Sigmoid colon (tissue), 7 donors: Measurements from ENCODE around the gene PPP6R3. TPM values are rescaled to one million over a fixed set of nuclear protein-coding genes. Genes with fewer than 3 reads are reported as not detected.

ENCODE experiments used
- DNase-seq: peaks from one replicate; pipeline ENCODE4 v3.0.0-alpha.2; 2019
- H3K27ac ChIP-seq, 4 donors: fragments of 200-600 bp; sonication (generic); one replicate each; pipeline ENCODE4 v1.5.1; 2016 to 2019; ENCODE audit warnings: mild to moderate bottlenecking in 1 of 4
- H3K27me3 ChIP-seq, 3 donors: fragments of 200-600 bp; sonication (generic); one replicate each; pipeline ENCODE4 v1.5.1; 2019; ENCODE audit warnings: mild to moderate bottlenecking in 1 of 3
- H3K36me3 ChIP-seq, 4 donors: fragments of 200-600 bp; sonication (generic); one replicate each; pipeline ENCODE4 v1.5.1; 2016 to 2019
- H3K4me1 ChIP-seq, 4 donors: fragments of 200-600 bp; sonication (generic); one replicate each; pipeline ENCODE4 v1.5.1; 2017 to 2019
- H3K4me3 ChIP-seq, 4 donors: fragments of 200-600 bp; sonication (generic); one replicate each; pipeline ENCODE4 v1.5.1; 2017 to 2019; ENCODE audit warnings: mild to moderate bottlenecking in 2 of 4, moderate library complexity in 1 of 4
- H3K9me3 ChIP-seq, 4 donors: fragments of 200-600 bp in 3 of 4; sonication (generic) in 3 of 4; one replicate each; pipeline versions ENCODE4 v1.5.1 to v1.6.1; 2013 to 2019
- CTCF ChIP-seq, 4 experiments: fragments of 450-650 bp in 3 of 4; fragments of 200-600 bp in 1 of 4; IDR thresholded peaks; one replicate each; pipeline ENCODE4 v1.5.1; 2016 to 2019; ENCODE audit warnings: antibody characterized with exemption in 4 of 4, mild to moderate bottlenecking in 3 of 4, moderate library complexity in 2 of 4
- EP300 ChIP-seq, 4 donors: sonication (generic); formaldehyde crosslinking; IDR thresholded peaks; one replicate each; pipeline ENCODE4 v1.6.1; 2017; ENCODE audit warnings: antibody characterized with exemption in 4 of 4
- POLR2A ChIP-seq, 2 donors: fragments of 450-650 bp; IDR thresholded peaks; one replicate each; pipeline ENCODE4 v1.6.1; 2016; ENCODE audit warnings: antibody characterized with exemption in 2 of 2, mild to moderate bottlenecking in 2 of 2, moderate library complexity in 2 of 2
- POLR2AphosphoS5 ChIP-seq, 4 donors: sonication (generic); formaldehyde crosslinking; IDR thresholded peaks; one replicate each; pipeline ENCODE4 v1.6.1; 2017; ENCODE audit warnings: antibody characterized with exemption in 4 of 4
- WGBS, 2 donors: extraction: QIAGEN DNeasy Blood & Tissue Kit; methylation state at CpG; one replicate each; pipeline ENCODE4 v1.1.7; 2013; 5-methylcytosine and 5-hydroxymethylcytosine counted together
- intact Hi-C: fragments of 100-400 bp; cut with DNase I; formaldehyde crosslinking; loops from one replicate; pipeline ENCODE4 v1.15.1; 2023
- polyA plus RNA-seq, 3 donors: library from polyadenylated mRNA; stranded (reverse); fragments of 200-250 nt; gene quantifications; one replicate each; pipeline ENCODE4 v1.2.3, GENCODE V29; 2013
- total RNA-seq, 4 donors: library from RNA; depleted of rRNA; stranded (reverse); fragments of >200 nt; gene quantifications; one replicate each; pipeline ENCODE4 v1.1.0, GENCODE V29; 2016
- donor health status: healthy with polysubstance abuse.
- donor health status: Bipolar disorder and iron deficiency.
- donor health status: healthy.

Gene PPP6R3
- total and polyA plus RNA-seq, 7 donors, result 24.0 to 157 (median 133) TPM

GRCh38 chr11:68506908-68507307, 46.4 kb downstream of the PPP6R3 start:
- Histone ChIP-seq H3K4me3 (no peak overlapping the region), H3K4me1 (peaks cover 5 to 99% (median 92%) of the 10 kb centered on the region in 4 donors), H3K27ac (peak overlapping the region in 2 of 4 donors; percentile 7 to 73), H3K36me3 (no peaks in the 10 kb centered on the region), H3K27me3 (no peaks in the 10 kb centered on the region), H3K9me3 (no peaks in the 10 kb centered on the region)
- intact Hi-C loops, result loop anchor here (5.0 kb wide), 1 partner anchor 45 kb away; the partner anchor contains the start of gene PPP6R3
- no peak for DNase-seq
- TF ChIP-seq POLR2A (IDR thresholded peaks at IDR 0.05) (no peak), POLR2AphosphoS5 (IDR thresholded peaks at IDR 0.05) (no peak), EP300 (IDR thresholded peaks at IDR 0.05) (no peak)
- WGBS, 2 donors, result 95 to 96% methylated on average over 3 of the region's 3 CpGs

- Histone ChIP-seq H3K4me3 (no peak overlapping the region), H3K27ac (peak overlapping the region in 3 of 4 donors; percentile 36 to 74 (median 51)), H3K36me3 (no peaks in the 10 kb centered on the region), H3K27me3 (no peaks in the 10 kb centered on the region), H3K4me1 (peaks cover 5 to 88% (median 77%) of the 10 kb centered on the region in 4 donors), H3K9me3 (no peaks in the 10 kb centered on the region)
- WGBS, 2 donors, result 48 to 90% methylated on average over 2 of the region's 2 CpGs
- DNase-seq, result no peak
- intact Hi-C loops, result loop anchor here (5.0 kb wide), 1 partner anchor 46 kb away; the partner anchor contains the start of gene PPP6R3
- TF ChIP-seq EP300 (IDR thresholded peaks at IDR 0.05) (no peak), CTCF (IDR thresholded peaks at IDR 0.05) (no peak), POLR2A (IDR thresholded peaks at IDR 0.05) (no peak), POLR2AphosphoS5 (IDR thresholded peaks at IDR 0.05) (no peak)
Measured at GRCh38 chr11:68508425-68508824, 47.9 kb downstream of the PPP6R3 start.

GRCh38 chr11:68509066-68509465, 48.5 kb downstream of the PPP6R3 start:
- Histone ChIP-seq H3K27me3 (no peaks in the 10 kb centered on the region), H3K27ac (peak overlapping the region in 3 of 4 donors; percentile 36 to 74 (median 51)), H3K4me3 (no peak overlapping the region), H3K36me3 (no peaks in the 10 kb centered on the region), H3K9me3 (no peaks in the 10 kb centered on the region), H3K4me1 (peaks cover 5 to 81% (median 71%) of the 10 kb centered on the region in 4 donors)
- TF ChIP-seq CTCF (IDR thresholded peaks at IDR 0.05) (no peak), POLR2A (IDR thresholded peaks at IDR 0.05) (no peak), POLR2AphosphoS5 (IDR thresholded peaks at IDR 0.05) (peak; percentile 59 to 84 (median 75)), EP300 (IDR thresholded peaks at IDR 0.05) (peak in 1 of 4 donors; percentile 18)
- no peak for DNase-seq
- intact Hi-C loops, result loop anchor here (5.0 kb wide), 1 partner anchor 47 kb away; the partner anchor contains the start of gene PPP6R3
- WGBS, 2 donors, result 58 to 74% methylated on average over 4 of the region's 4 CpGs

GRCh38 chr11:68513930-68514487, 53.5 kb downstream of the PPP6R3 start:
- Histone ChIP-seq H3K27me3 (no peaks in the 10 kb centered on the region), H3K9me3 (no peaks in the 10 kb centered on the region), H3K27ac (no peak overlapping the region), H3K36me3 (no peaks in the 10 kb centered on the region), H3K4me1 (peaks cover 0 to 33% (median 27%) of the 10 kb centered on the region in 4 donors), H3K4me3 (no peak overlapping the region)
- 76 to 84% methylated on average over 6 of the region's 6 CpGs for WGBS, 2 donors
- intact Hi-C loops, result no loop called here
- no peak for DNase-seq
- TF ChIP-seq EP300 (IDR thresholded peaks at IDR 0.05) (no peak), POLR2AphosphoS5 (IDR thresholded peaks at IDR 0.05) (no peak), CTCF (IDR thresholded peaks at IDR 0.05) (no peak), POLR2A (IDR thresholded peaks at IDR 0.05) (no peak)

- H3K27ac ChIP-seq, result no peak overlapping the region
- peaks cover 0 to 1% (median 0%) of the 10 kb centered on the region in 4 donors for H3K4me1 ChIP-seq
- no peak overlapping the region for H3K4me3 ChIP-seq
- no peaks in the 10 kb centered on the region for H3K27me3 ChIP-seq
- no peaks in the 10 kb centered on the region for H3K9me3 ChIP-seq
- 83 to 86% methylated on average over 5 of the region's 5 CpGs for WGBS, 2 donors
- intact Hi-C loops, result no loop called here
- no peak for TF ChIP-seq POLR2AphosphoS5 (IDR thresholded peaks at IDR 0.05)
- no peak for TF ChIP-seq CTCF (IDR thresholded peaks at IDR 0.05)
- no peak for TF ChIP-seq POLR2A (IDR thresholded peaks at IDR 0.05)
- TF ChIP-seq EP300 (IDR thresholded peaks at IDR 0.05), result no peak
- H3K36me3 ChIP-seq, result peaks cover 0 to 23% (median 0%) of the 10 kb centered on the region in 4 donors
- DNase-seq, result no peak
Measured at GRCh38 chr11:68517121-68517741, 56.7 kb downstream of the PPP6R3 start.
